NT2/D1 (cell line): ENCODE data around the gene ARSG.

Experiments used
- SUZ12 ChIP-seq: IDR thresholded peaks from 2 replicates; pipeline ENCODE4 v1.6.1; 2011; ENCODE audit not compliant: insufficient read length, insufficient read depth; ENCODE audit errors: extremely low read depth
- YY1 ChIP-seq: IDR thresholded peaks from 2 replicates; pipeline ENCODE4 v1.6.1; 2011; ENCODE audit not compliant: insufficient read length, insufficient read depth

DNA sequence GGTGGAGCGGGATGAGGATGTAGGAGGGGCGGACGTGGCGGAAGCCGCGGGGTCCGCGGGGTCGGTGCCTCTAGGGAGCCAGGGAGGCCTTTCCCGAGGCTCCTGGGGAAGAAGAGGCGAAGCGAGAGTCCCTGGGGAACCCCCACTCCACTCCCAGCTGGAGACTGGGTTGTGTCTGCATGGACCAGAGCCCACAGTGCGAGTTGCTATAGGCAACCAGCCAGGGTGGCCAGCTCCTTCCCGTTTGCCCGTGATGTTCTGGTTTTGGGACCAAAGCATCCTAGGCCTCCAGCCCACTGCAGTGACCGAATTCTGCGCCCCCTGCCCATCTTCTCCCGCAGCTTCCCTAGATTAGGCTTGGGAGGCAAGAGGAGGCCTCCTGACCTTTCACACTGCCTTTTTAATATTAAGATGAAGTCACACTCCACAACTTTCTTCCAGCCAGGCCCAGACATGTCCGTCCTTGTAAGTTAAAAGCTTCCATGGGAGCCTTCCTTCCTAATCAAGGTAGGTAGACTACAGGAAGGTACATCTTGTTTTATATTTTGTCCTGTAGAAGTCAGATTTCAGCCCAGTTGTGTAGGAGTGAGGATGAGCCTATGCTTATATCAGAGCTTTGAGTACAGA, 43.0 kb upstream of the ARSG start:
- no peak for TF ChIP-seq YY1
- TF ChIP-seq SUZ12, result no peak
